BLaER1 treated with 17β-estradiol and CSF1 and Interleukin-3, amounts not matched to agents 10 nM and 100 nM (cell line): ENCODE results near the gene NSMCE1.
"Not testable (repeated sequence)": the region's sequence is repeated elsewhere in the genome, so short reads cannot be mapped to it uniquely, and the experiment has no call there.

Experiments used
- H3K27ac ChIP-seq, 11 experiments: shearing (Covaris generic); formaldehyde crosslinking; 2 replicates each; pipeline ENCODE4 v1.8.1; 2022
- H3K27me3 ChIP-seq, 11 experiments: shearing (Covaris generic); formaldehyde crosslinking; 2 replicates each; pipeline ENCODE4 v1.8.1; 2022
- H3K36me3 ChIP-seq, 11 experiments: shearing (Covaris generic); formaldehyde crosslinking; 2 replicates each; pipeline ENCODE4 v1.8.1; 2022
- H3K4me1 ChIP-seq, 10 experiments: shearing (Covaris generic); formaldehyde crosslinking; 2 replicates each; pipeline ENCODE4 v1.8.1; 2022
- H3K4me2 ChIP-seq, 11 experiments: shearing (Covaris generic); formaldehyde crosslinking; 2 replicates each; pipeline ENCODE4 v1.8.1; 2022
- H3K4me3 ChIP-seq, 10 experiments: shearing (Covaris generic); formaldehyde crosslinking; 2 replicates each; pipeline ENCODE4 v1.8.1; 2022
- H3K9ac ChIP-seq, 11 experiments: shearing (Covaris generic); formaldehyde crosslinking; 2 replicates each; pipeline ENCODE4 v1.8.1; 2022
- H3K9me3 ChIP-seq, 11 experiments: shearing (Covaris generic); formaldehyde crosslinking; replicated peaks in 1 of 11; 2 replicates each; pipeline ENCODE4 v1.8.1; 2022
- H4K20me1 ChIP-seq, 11 experiments: shearing (Covaris generic); formaldehyde crosslinking; 2 replicates each; pipeline ENCODE4 v1.8.1; 2022
- Cebpa-rat ChIP-seq, 11 experiments: shearing (Covaris generic); IDR thresholded peaks; 2 replicates each; pipeline ENCODE4 v1.8.1; 2022

The NSMCE1 gene

DNA sequence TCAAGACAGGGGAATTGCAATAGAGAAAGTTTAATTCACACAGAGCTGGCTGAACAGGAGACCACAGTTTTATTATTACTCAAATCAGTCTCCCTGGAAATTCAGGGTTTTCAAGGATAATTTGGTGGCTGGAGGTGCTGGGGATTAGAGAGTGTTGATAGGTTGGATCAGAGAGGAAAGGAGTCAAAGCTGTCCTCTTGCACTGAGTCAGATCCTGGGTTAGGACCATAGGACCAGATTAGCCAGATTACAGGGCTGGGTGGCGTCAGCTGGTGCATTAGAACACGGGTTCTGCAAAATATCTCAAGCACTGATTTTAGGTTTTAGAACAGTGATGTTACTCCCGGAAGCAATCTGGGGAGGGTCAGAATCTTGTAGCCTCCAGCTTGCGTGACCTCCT is 1.8 kb upstream of the NSMCE1 start:
- no peaks in the 10 kb centered on the region for H3K36me3 ChIP-seq
- no peak overlapping the region for H3K4me3 ChIP-seq
- peaks cover 22 to 58% (median 40%) of the 10 kb centered on the region in 10 experiments for H3K4me1 ChIP-seq
- H3K27ac ChIP-seq = no peak overlapping the region
- no peaks in the 10 kb centered on the region; a peak in 1 of 22 replicates for H3K9me3 ChIP-seq
- H3K4me2 ChIP-seq = no peak overlapping the region
- H3K9ac ChIP-seq = no peak overlapping the region
- no peaks in the 10 kb centered on the region for H3K27me3 ChIP-seq
- no peak for TF ChIP-seq Cebpa-rat (IDR thresholded peaks at IDR 0.05)
- H4K20me1 ChIP-seq = no peaks in the 10 kb centered on the region

- Histone ChIP-seq H3K4me1 (peaks cover 15 to 50% (median 34%) of the 10 kb centered on the region in 10 experiments), H3K36me3 (no peaks in the 10 kb centered on the region), H3K27ac (peak overlapping the region; percentile 73 to 87 (median 82); a peak in 21 of 22 replicates), H3K27me3 (no peaks in the 10 kb centered on the region), H3K4me3 (peak overlapping the region; percentile 68 to 91 (median 77)), H3K4me2 (peak overlapping the region; percentile 67 to 95 (median 79)), H3K9ac (peak overlapping the region in 1 of 11 experiments; percentile 81; a peak in 2 of 22 replicates), H3K9me3 (no peaks in the 10 kb centered on the region; a peak in 1 of 22 replicates), H4K20me1 (no peaks in the 10 kb centered on the region)
- no peak for TF ChIP-seq Cebpa-rat (IDR thresholded peaks at IDR 0.05)
Observed at GRCh38 chr16:27269300-27270150, 953 bp upstream of the NSMCE1 start.

DNA sequence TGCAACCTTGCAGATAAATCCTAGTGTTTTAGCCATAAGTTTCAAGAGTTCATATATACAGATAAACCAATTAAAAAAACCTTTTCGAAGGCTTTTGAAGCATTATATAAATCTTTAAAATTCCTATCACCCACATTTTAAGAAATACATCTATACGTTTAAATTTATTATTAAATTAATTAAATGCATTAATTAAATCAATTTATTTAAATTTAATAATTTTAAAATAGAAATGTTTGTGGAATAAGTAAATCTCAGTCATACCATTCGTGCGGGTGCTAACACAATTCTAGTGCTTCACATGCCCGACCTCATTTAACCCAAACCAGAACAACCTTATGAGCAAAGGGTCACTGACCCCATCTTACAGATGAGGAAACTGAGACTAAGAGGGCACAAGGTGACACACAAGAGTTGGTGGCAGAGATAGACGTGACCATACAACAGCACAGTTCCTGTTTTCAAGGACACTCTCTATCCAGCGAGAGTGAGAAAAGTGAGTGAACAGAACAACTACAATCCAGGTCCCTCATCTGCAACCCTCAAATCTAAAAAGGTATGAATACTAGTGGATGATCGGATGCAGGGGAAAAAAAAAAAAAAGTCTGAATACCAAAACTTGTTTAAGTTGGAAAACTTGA is 1.4 kb downstream of the NSMCE1 start:
- no peaks in the 10 kb centered on the region for H4K20me1 ChIP-seq
- peaks cover 0 to 4% (median 0%) of the 10 kb centered on the region in 11 experiments; a peak in 1 of 22 replicates for H3K9me3 ChIP-seq
- H3K4me2 ChIP-seq = peak overlapping the region in 5 of 11 experiments; percentile 67 to 95 (median 78); a peak in 9 of 22 replicates
- 0 out of 22 replicates have a peak, but pooled peaks cover 0 to 5% (median 0%) of the 10 kb centered on the region in 11 experiments for H3K36me3 ChIP-seq
- peaks cover 0 to 44% (median 17%) of the 10 kb centered on the region in 10 experiments; a peak in 15 of 20 replicates for H3K4me1 ChIP-seq
- no peak for TF ChIP-seq Cebpa-rat (IDR thresholded peaks at IDR 0.05)
- H3K4me3 ChIP-seq = no peak overlapping the region
- H3K27ac ChIP-seq = no peak overlapping the region
- no peak overlapping the region for H3K9ac ChIP-seq
- no peaks in the 10 kb centered on the region for H3K27me3 ChIP-seq

- no peak for TF ChIP-seq Cebpa-rat (IDR thresholded peaks at IDR 0.05)
- no peak overlapping the region for H3K4me3 ChIP-seq
- H3K9ac ChIP-seq = no peak overlapping the region
- H3K27ac ChIP-seq = no peak overlapping the region
- peaks cover 0 to 34% (median 14%) of the 10 kb centered on the region in 10 experiments; a peak in 16 of 20 replicates for H3K4me1 ChIP-seq
- H4K20me1 ChIP-seq = no peaks in the 10 kb centered on the region
- H3K9me3 ChIP-seq = peaks cover 0 to 4% (median 0%) of the 10 kb centered on the region in 11 experiments; a peak in 1 of 22 replicates
- H3K4me2 ChIP-seq = no peak overlapping the region
- H3K36me3 ChIP-seq = 0 out of 22 replicates have a peak, but pooled peaks cover 0 to 5% (median 0%) of the 10 kb centered on the region in 11 experiments
- no peaks in the 10 kb centered on the region for H3K27me3 ChIP-seq
Observed at GRCh38 chr16:27265982-27266381, 2.6 kb downstream of the NSMCE1 start.

- H3K27ac ChIP-seq = no peak overlapping the region
- TF ChIP-seq Cebpa-rat (IDR thresholded peaks at IDR 0.05) = no peak
- no peak overlapping the region for H3K4me3 ChIP-seq
- peaks cover 0 to 27% (median 12%) of the 10 kb centered on the region in 10 experiments; a peak in 16 of 20 replicates for H3K4me1 ChIP-seq
- peaks cover 0 to 4% (median 0%) of the 10 kb centered on the region in 11 experiments; a peak in 1 of 22 replicates for H3K9me3 ChIP-seq
- H3K9ac ChIP-seq = no peak overlapping the region
- no peaks in the 10 kb centered on the region for H4K20me1 ChIP-seq
- 0 out of 22 replicates have a peak, but pooled peaks cover 0 to 5% (median 0%) of the 10 kb centered on the region in 11 experiments for H3K36me3 ChIP-seq
- H3K4me2 ChIP-seq = no peak overlapping the region
- H3K27me3 ChIP-seq = no peaks in the 10 kb centered on the region
Observed at GRCh38 chr16:27264151-27264550, 4.4 kb downstream of the NSMCE1 start.

- peaks cover 0 to 21% (median 3%) of the 10 kb centered on the region in 10 experiments; a peak in 12 of 20 replicates for H3K4me1 ChIP-seq
- H3K4me2 ChIP-seq = peak overlapping the region in 2 of 11 experiments; percentile 21 to 33; a peak in 1 of 22 replicates
- H3K27ac ChIP-seq = not testable (repeated sequence)
Observed at GRCh38 chr16:27262904-27263423, 5.6 kb downstream of the NSMCE1 start.

DNA sequence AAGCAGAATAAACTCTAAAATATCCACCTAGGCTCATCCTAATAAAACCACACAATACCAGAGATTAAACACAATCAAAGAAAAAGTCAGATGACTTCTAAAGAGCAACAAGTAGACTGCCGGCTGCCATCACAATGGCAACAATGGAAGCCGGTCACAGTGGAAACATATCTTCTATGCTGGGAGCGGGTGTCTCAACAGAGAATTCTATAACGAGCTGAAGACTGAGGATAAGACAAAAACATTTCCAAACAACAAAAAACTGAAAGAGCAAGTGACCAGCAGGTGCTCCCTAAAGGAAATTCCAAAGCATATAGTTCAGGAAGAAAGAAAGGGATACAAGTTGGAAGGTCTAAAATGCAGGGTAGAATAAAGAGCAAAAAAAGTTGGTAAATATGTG is 8.9 kb downstream of the NSMCE1 start:
- Histone ChIP-seq H3K9ac (no peak overlapping the region), H3K27me3 (no peaks in the 10 kb centered on the region), H3K9me3 (0 out of 22 replicates have a peak, but pooled peaks cover 0 to 4% (median 0%) of the 10 kb centered on the region in 11 experiments), H3K4me3 (no peak overlapping the region), H3K4me2 (no peak overlapping the region), H4K20me1 (0 out of 22 replicates have a peak, but pooled peaks cover 0 to 5% (median 0%) of the 10 kb centered on the region in 11 experiments), H3K27ac (no peak overlapping the region), H3K36me3 (peaks cover 18 to 34% (median 23%) of the 10 kb centered on the region in 11 experiments; a peak in 19 of 22 replicates), H3K4me1 (peaks cover 0 to 17% (median 0%) of the 10 kb centered on the region in 10 experiments; a peak in 5 of 20 replicates)
- TF ChIP-seq Cebpa-rat (IDR thresholded peaks at IDR 0.05) = no peak

More at GRCh38 chr16:27262904-27263423, 5.6 kb downstream of the NSMCE1 start:
- H3K27me3 ChIP-seq, H3K36me3 ChIP-seq, H4K20me1 ChIP-seq, H3K4me3 ChIP-seq, H3K9me3 ChIP-seq, H3K9ac ChIP-seq: not testable (repeated sequence)

DNA sequence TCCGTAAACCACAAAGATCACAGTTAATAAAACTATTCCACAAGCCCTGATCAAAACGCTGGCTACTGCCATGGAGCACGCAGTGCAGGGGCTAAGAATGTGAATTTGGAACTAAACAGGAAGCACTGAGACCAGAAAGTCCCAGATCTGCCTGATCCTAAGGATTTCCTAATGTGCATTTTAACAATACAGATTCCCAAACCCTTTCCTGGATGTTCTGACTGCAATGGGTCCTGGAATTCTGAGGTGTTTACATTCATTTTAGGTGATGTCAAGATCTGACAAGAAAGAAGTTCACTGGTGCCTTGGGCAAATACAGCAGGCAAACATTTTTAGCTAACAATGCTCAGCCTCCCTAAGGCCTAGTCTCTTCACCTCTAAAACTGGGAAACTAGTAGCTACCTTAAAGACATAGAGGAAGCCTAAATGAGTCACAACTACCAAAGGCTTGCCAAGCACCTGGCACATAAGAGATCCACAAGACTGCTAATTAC is 10.3 kb downstream of the NSMCE1 start:
- Histone ChIP-seq H3K27me3 (no peaks in the 10 kb centered on the region), H3K9me3 (0 out of 22 replicates have a peak, but pooled peaks cover 0 to 2% (median 0%) of the 10 kb centered on the region in 11 experiments), H3K4me2 (no peak overlapping the region), H4K20me1 (0 out of 22 replicates have a peak, but pooled peaks cover 0 to 5% (median 0%) of the 10 kb centered on the region in 11 experiments), H3K36me3 (peaks cover 18 to 33% (median 23%) of the 10 kb centered on the region in 11 experiments; a peak in 19 of 22 replicates), H3K9ac (peak overlapping the region in 1 of 11 experiments; percentile 18; a peak in 1 of 22 replicates), H3K4me3 (no peak overlapping the region), H3K4me1 (peaks cover 0 to 29% (median 7%) of the 10 kb centered on the region in 10 experiments; a peak in 14 of 20 replicates), H3K27ac (no peak overlapping the region)
- no peak for TF ChIP-seq Cebpa-rat (IDR thresholded peaks at IDR 0.05)
